Trophoblast cell (in vitro differentiated cells and primary cell): Measurements from ENCODE around the gene PIGL.

ENCODE experiments used
- DNase-seq, 2 donors: peaks; one replicate each; pipeline ENCODE4 v3.0.0-alpha.2; 2016
- H2AFZ ChIP-seq: 2 replicates; pipeline ENCODE4 v1.6.1; 2013; ENCODE audit warnings: low read length, moderate library complexity, mild to moderate bottlenecking; ENCODE audit not compliant: insufficient read depth, poor library complexity
- H2AK5ac ChIP-seq: 2 replicates; pipeline ENCODE4 v1.6.1; 2013; ENCODE audit warnings: mild to moderate bottlenecking, low read length
- H2BK120ac ChIP-seq: 2 replicates; pipeline ENCODE4 v1.6.1; 2013; ENCODE audit warnings: low read length, mild to moderate bottlenecking, moderate library complexity; ENCODE audit not compliant: insufficient read depth, poor library complexity
- H2BK12ac ChIP-seq: 2 replicates; pipeline ENCODE4 v1.6.1; 2013; ENCODE audit warnings: mild to moderate bottlenecking, low read length, moderate library complexity
- H2BK5ac ChIP-seq: 2 replicates; pipeline ENCODE4 v1.6.1; 2013; ENCODE audit warnings: low read length, low read depth, moderate library complexity, mild to moderate bottlenecking; ENCODE audit not compliant: poor library complexity
- H3K14ac ChIP-seq: 2 replicates; pipeline ENCODE4 v1.6.1; 2013; ENCODE audit warnings: mild to moderate bottlenecking, low read length
- H3K18ac ChIP-seq: 2 replicates; pipeline ENCODE4 v1.6.1; 2013; ENCODE audit warnings: mild to moderate bottlenecking, low read length
- H3K23ac ChIP-seq: 2 replicates; pipeline ENCODE4 v1.6.1; 2013; ENCODE audit warnings: low read length
- H3K27ac ChIP-seq: 2 replicates; pipeline ENCODE4 v1.5.1; 2013; ENCODE audit warnings: low read depth, mild to moderate bottlenecking, inconsistent platforms, low read length, moderate library complexity
- H3K27me3 ChIP-seq: 2 replicates; pipeline ENCODE4 v1.6.1; 2013; ENCODE audit warnings: inconsistent platforms, mild to moderate bottlenecking, low read length, moderate library complexity; ENCODE audit not compliant: insufficient read depth
- H3K36me3 ChIP-seq, 2 experiments: 1 replicate in 1 of 2; 2 replicates in 1 of 2; pipeline ENCODE4 v1.6.1; 2013; ENCODE audit warnings: low read length in 2 of 2, mild to moderate bottlenecking in 2 of 2, moderate library complexity in 1 of 2; ENCODE audit not compliant: insufficient read depth in 2 of 2, control insufficient read depth in 1 of 2
- H3K4ac ChIP-seq: 2 replicates; pipeline ENCODE4 v1.6.1; 2013; ENCODE audit warnings: low read depth, mild to moderate bottlenecking, low read length, moderate library complexity
- H3K4me1 ChIP-seq, 2 experiments: 1 replicate in 1 of 2; 2 replicates in 1 of 2; pipeline ENCODE4 v1.6.1; 2013; ENCODE audit warnings: low read length in 2 of 2, mild to moderate bottlenecking in 2 of 2, moderate library complexity in 1 of 2; ENCODE audit not compliant: insufficient read depth in 2 of 2, control insufficient read depth in 1 of 2
- H3K4me2 ChIP-seq: 2 replicates; pipeline ENCODE4 v1.6.1; 2013; ENCODE audit warnings: inconsistent platforms, mild to moderate bottlenecking, low read length, moderate library complexity
- H3K4me3 ChIP-seq: 2 replicates; pipeline ENCODE4 v1.5.1; 2013; ENCODE audit warnings: mild to moderate bottlenecking, low read depth, low read length, inconsistent platforms
- H3K79me1 ChIP-seq: one replicate; pipeline ENCODE4 v1.6.1; 2013; ENCODE audit warnings: low read length
- H3K79me2 ChIP-seq: 2 replicates; pipeline ENCODE4 v1.6.1; 2013; ENCODE audit warnings: low read length, mild to moderate bottlenecking; ENCODE audit not compliant: control insufficient read depth, insufficient read depth, poor library complexity
- H3K9ac ChIP-seq: 2 replicates; pipeline ENCODE4 v1.6.1; 2013; ENCODE audit warnings: mild to moderate bottlenecking, low read length
- H3K9me3 ChIP-seq: 2 replicates; pipeline ENCODE4 v1.6.1; 2013; ENCODE audit warnings: low read depth, mild to moderate bottlenecking, control low read depth, inconsistent platforms, low read length; ENCODE audit not compliant: insufficient read depth
- H4K12ac ChIP-seq: 2 replicates; pipeline ENCODE4 v1.6.1; 2013; ENCODE audit warnings: low read depth, mild to moderate bottlenecking, low read length, moderate library complexity
- H4K8ac ChIP-seq: 2 replicates; pipeline ENCODE4 v1.6.1; 2013; ENCODE audit warnings: low read depth, mild to moderate bottlenecking, low read length, moderate library complexity
- H4K91ac ChIP-seq: one replicate; pipeline ENCODE4 v1.6.1; 2013; ENCODE audit warnings: low read depth, mild to moderate bottlenecking, low read length, moderate library complexity
- WGBS: extraction: QIAGEN DNeasy Blood & Tissue Kit; methylation state at CpG from one replicate; pipeline ENCODE4 v1.1.7; 2013; ENCODE audit warnings: missing lambda C conversion rate; ENCODE audit not compliant: insufficient read length, insufficient coverage; ENCODE audit errors: extremely low coverage; 5-methylcytosine and 5-hydroxymethylcytosine counted together

The PIGL gene

DNA sequence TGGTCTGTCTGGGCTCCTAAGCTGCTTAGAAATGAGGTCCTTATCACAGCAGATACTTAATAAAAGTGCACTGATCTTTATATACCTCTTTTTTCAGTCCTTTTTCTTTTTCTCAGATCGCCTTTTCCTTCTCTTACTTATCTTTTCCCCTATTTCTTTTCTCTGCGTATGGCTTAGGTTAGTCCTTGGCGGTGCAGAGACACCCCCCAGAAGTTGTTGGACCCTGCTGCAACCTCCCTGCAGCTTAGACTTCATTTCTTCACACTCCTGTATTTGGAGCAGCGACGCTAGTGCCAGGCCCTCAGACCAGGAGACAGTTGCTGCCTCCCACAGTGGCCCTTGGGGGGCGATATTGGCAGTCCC lies 68.6 kb downstream of the PIGL start:
- no CpG with 5 or more reads among the region's 6 CpGs for WGBS
- Histone ChIP-seq H3K9ac (peak overlapping the region; percentile 31), H2AK5ac (no peak overlapping the region)

DNA sequence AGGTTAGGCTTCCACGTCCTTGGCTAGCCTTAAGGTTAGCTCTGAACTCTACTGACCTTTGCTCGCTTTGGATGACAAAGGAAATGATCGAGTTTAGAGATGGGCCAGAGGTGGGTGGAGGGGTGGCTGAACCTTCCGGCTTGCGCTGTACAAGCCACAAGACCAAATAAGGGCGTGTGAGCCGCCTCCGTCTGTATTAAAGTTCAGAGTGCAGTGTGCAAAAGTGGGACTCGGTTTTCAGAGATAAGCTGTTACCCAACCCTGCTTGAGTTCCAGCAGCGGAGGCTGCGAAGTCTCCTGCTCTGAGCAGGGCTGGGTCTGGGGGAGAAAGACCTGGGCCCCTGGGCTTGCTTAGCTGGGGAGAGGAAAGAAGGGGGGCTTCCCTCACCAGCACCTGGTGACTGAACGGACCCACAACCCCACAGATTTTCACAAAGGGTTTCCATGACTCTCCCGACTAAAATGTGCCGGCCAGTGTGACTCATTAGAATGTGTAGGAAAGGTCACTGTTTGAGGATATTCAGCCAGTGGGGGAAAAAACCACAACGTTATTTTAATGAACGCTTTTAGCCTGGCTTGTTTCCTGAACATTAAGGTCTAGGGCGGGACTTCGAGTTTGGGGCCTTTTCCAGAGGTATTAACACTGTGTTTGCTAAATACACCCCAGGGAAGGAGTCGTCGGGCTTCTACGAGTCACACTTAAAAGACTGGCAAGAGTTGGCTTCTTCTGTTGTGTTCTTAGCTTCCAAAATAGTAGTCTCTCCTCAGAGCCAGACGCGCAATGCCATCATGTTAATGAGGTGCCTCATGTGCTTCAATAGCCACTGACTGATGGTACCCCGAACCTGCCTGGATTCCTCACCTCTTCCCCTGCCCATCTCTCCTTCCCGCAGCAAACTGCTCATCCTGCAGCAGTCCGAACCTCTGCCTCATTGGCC lies 69.3 kb downstream of the PIGL start:
- Histone ChIP-seq H3K23ac (no peak overlapping the region), H3K79me1 (peaks cover 8% of the 10 kb centered on the region), H3K4ac (no peak overlapping the region), H3K27me3 (no peaks in the 10 kb centered on the region), H3K18ac (peak overlapping the region; percentile 6), H2BK5ac (peak overlapping the region; percentile 85), H4K91ac (peak overlapping the region; percentile 54), H3K14ac (peak overlapping the region; percentile 43), H3K9me3 (no peaks in the 10 kb centered on the region), H2AFZ (peak overlapping the region; percentile 40), H3K27ac (peak overlapping the region; percentile 97), H3K9ac (peak overlapping the region; percentile 87), H3K4me1 (peaks cover 17 to 25% of the 10 kb centered on the region in 2 experiments), H2AK5ac (peak overlapping the region; percentile 0), H3K4me2 (peak overlapping the region; percentile 71), H4K8ac (peak overlapping the region; percentile 22), H4K12ac (peak overlapping the region; percentile 14), H3K79me2 (no peaks in the 10 kb centered on the region), H2BK120ac (peak overlapping the region; percentile 90), H3K36me3 (no peaks in the 10 kb centered on the region), H3K4me3 (peak overlapping the region; percentile 34), H2BK12ac (peak overlapping the region; percentile 50)
- peak; percentile 89 to 90 for DNase-seq
- WGBS = no CpG with 5 or more reads among the region's 26 CpGs

More for the DNA sequence above, 68.6 kb downstream of the PIGL start:
- H3K27me3 ChIP-seq = no peaks in the 10 kb centered on the region
- no peak overlapping the region for H4K8ac ChIP-seq
- H2AFZ ChIP-seq = no peak overlapping the region
- no peak for DNase-seq
- peak overlapping the region; percentile 97 for H3K27ac ChIP-seq
- peak overlapping the region; percentile 71 for H3K4me2 ChIP-seq
- H3K4me3 ChIP-seq = peak overlapping the region; percentile 34
- H3K79me1 ChIP-seq = peaks cover 8% of the 10 kb centered on the region
- H4K12ac ChIP-seq = no peak overlapping the region
- H4K91ac ChIP-seq = no peak overlapping the region
- H2BK120ac ChIP-seq = no peak overlapping the region
- H2BK12ac ChIP-seq = no peak overlapping the region
- H3K4ac ChIP-seq = no peak overlapping the region
- no peak overlapping the region for H2BK5ac ChIP-seq
- H3K79me2 ChIP-seq = no peaks in the 10 kb centered on the region
- no peak overlapping the region for H3K14ac ChIP-seq
- H3K36me3 ChIP-seq = no peaks in the 10 kb centered on the region
- no peak overlapping the region for H3K18ac ChIP-seq
- peaks cover 17 to 25% of the 10 kb centered on the region in 2 experiments for H3K4me1 ChIP-seq
- H3K9me3 ChIP-seq = no peaks in the 10 kb centered on the region
- H3K23ac ChIP-seq = peak overlapping the region; percentile 68

DNA sequence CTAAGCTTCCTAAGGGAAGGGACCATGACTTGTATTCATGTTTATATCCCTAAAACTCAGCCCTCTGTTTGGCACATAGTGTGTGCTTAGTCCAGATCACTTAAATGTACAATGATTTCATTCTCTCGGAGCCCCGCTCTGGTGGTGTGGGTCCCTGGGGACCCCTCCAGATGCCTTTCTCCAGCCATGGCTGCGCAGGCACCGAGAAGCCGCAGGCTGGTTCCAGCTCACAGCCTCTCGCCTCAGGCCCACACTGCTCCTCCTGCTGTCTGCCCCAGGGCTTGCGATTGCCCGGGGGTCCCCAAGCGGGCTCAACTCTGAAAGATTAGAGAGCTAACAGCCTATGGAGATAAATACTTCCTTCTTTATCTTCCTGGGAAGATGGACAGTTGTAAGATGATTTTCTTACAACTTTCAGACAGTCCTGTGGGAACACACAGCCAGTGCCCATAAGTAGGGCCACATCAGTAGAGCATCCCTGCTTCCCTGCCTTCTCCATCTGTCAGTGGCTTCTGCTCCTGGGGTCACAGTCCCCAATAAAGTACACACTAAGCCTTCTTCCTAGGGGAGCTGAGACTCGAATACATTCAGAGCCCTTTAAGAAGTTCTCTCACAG lies 70.0 kb downstream of the PIGL start:
- peak in 1 of 2 donors; percentile 39 for DNase-seq
- H2BK12ac ChIP-seq = peak overlapping the region; percentile 50

DNA sequence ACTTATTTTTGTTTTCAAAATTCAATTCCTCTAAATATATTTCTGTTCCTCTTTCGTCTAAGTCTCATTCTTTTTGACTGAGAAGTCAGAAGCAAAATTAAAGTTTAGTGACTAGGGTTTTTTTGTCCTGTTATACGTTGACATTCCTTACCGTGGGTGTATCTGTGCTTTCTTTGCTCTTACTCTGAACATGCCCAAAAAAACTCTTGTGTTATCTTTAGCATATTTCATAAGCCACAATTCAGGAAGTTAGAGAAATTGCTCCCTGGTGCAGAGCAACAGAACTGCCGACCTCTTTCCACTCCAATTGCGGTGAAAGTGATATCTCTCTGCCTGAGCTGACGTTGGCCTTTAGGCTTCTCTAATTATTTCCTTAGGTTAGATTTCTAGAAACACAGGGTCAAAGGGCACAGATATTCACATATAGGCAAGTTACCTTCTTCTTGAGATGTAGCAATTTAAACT lies 70.6 kb downstream of the PIGL start:
- no peak overlapping the region for H4K91ac ChIP-seq
- H3K4me3 ChIP-seq = no peak overlapping the region
- H2BK120ac ChIP-seq = no peak overlapping the region
- H3K27ac ChIP-seq = no peak overlapping the region
- H3K36me3 ChIP-seq = no peaks in the 10 kb centered on the region
- no CpG with 5 or more reads among the region's 6 CpGs for WGBS
- H2AFZ ChIP-seq = no peak overlapping the region
- H2BK12ac ChIP-seq = no peak overlapping the region
- no peak overlapping the region for H3K18ac ChIP-seq
- H4K12ac ChIP-seq = no peak overlapping the region
- H4K8ac ChIP-seq = no peak overlapping the region
- no peaks in the 10 kb centered on the region for H3K79me2 ChIP-seq
- no peak overlapping the region for H3K9ac ChIP-seq
- DNase-seq = peak in 1 of 2 donors; percentile 9
- H3K14ac ChIP-seq = no peak overlapping the region
- no peak overlapping the region for H2BK5ac ChIP-seq
- H3K27me3 ChIP-seq = no peaks in the 10 kb centered on the region
- peaks cover 8% of the 10 kb centered on the region for H3K79me1 ChIP-seq
- H3K23ac ChIP-seq = no peak overlapping the region
- H3K9me3 ChIP-seq = no peaks in the 10 kb centered on the region
- no peak overlapping the region for H3K4me2 ChIP-seq
- H3K4ac ChIP-seq = no peak overlapping the region
- H2AK5ac ChIP-seq = no peak overlapping the region
- H3K4me1 ChIP-seq = peaks cover 12 to 21% of the 10 kb centered on the region in 2 experiments

More for the DNA sequence above, 70.0 kb downstream of the PIGL start:
- Histone ChIP-seq H3K36me3 (no peaks in the 10 kb centered on the region), H2AK5ac (peak overlapping the region; percentile 0), H2AFZ (peak overlapping the region; percentile 6), H3K14ac (peak overlapping the region; percentile 0), H3K23ac (no peak overlapping the region), H3K4me2 (peak overlapping the region; percentile 71), H3K4ac (no peak overlapping the region), H3K9ac (no peak overlapping the region), H3K79me2 (no peaks in the 10 kb centered on the region), H3K4me3 (no peak overlapping the region), H4K12ac (no peak overlapping the region), H3K4me1 (peaks cover 13 to 22% of the 10 kb centered on the region in 2 experiments), H4K91ac (peak overlapping the region; percentile 12), H3K79me1 (peaks cover 8% of the 10 kb centered on the region), H3K18ac (peak overlapping the region; percentile 6), H2BK120ac (peak overlapping the region; percentile 3), H2BK5ac (peak overlapping the region; percentile 5), H3K9me3 (no peaks in the 10 kb centered on the region), H3K27me3 (no peaks in the 10 kb centered on the region), H4K8ac (peak overlapping the region; percentile 2), H3K27ac (peak overlapping the region; percentile 97)
- no CpG with 5 or more reads among the region's 10 CpGs for WGBS
